HG02759 (cell line): Measurements from ENCODE around the gene PLXNA4.

Source experiments
- ATAC-seq: cut with Tn5 transposase; IDR thresholded peaks from one replicate; pipeline ENCODE4 v1.9.1; 2021; ENCODE audit warnings: mild to moderate bottlenecking, moderate library complexity; ENCODE audit not compliant: unreplicated experiment

The PLXNA4 gene

GRCh38 chr7:132508724-132509353 lies 67.4 kb downstream of the PLXNA4 start:
- ATAC-seq: no peak

DNA sequence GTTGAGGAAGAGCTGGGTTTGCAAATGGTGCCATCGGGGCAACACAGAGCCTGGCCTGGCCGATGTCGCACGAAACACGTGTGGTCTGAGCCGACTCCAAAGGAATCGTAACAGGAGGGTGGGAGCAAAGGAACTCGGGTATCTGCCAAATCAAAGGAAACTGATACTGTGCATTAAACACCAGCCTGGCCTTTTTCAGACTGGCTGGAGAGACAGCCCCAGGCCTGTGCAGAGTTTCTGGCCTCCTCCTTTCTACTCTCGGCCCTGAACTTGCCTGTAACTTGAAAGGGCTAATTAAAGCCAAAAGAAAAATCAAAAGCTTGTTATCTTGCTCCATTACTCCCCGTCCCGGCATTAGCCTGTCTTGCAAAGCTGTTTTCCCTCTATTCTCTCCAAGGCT lies 71.4 kb downstream of the PLXNA4 start:
- no peak for ATAC-seq

DNA sequence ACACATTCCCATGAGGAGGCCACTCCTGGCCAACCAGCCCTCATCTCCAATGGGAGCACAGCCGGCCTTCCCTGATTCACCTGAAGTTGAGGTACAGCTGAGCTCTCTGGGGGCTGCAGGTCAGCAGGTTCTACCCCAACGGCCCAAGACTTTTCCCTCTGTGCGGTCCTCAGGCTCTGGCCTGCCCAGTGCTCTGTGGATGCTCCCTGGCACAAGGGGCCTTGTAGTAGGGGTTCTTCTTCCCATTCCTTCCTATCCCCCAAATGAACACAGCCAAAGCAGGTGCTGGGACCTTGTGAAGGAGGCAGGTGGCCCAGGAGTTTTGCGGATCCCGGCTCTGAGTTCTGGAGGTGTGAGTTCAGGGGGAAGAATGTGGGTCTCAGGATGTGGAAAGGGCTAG lies 72.2 kb downstream of the PLXNA4 start:
- no peak for ATAC-seq

DNA sequence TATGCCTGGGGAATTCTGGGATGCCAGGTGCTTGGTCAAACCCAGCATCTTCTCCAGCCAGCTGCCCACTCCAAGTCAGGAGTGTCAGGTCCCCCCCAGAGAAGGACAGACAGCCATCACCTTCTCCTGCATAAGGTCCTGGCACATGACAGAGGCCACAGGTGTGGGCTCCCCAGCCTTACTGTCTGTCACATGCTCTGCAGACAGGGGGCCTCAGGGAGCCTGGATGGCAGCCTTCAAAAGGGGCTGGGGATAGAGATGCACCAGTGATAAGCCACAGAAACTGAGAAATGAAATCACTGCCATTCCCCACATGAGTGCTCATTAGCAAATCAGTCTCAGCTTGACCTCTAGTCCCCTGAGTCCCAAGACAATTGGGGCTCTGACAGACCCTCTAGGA lies 72.9 kb downstream of the PLXNA4 start:
- no peak for ATAC-seq

- ATAC-seq: no peak
Measured at GRCh38 chr7:132501956-132502355, 74.3 kb downstream of the PLXNA4 start.

GRCh38 chr7:132500727-132501440 lies 75.4 kb downstream of the PLXNA4 start:
- ATAC-seq: no peak

DNA sequence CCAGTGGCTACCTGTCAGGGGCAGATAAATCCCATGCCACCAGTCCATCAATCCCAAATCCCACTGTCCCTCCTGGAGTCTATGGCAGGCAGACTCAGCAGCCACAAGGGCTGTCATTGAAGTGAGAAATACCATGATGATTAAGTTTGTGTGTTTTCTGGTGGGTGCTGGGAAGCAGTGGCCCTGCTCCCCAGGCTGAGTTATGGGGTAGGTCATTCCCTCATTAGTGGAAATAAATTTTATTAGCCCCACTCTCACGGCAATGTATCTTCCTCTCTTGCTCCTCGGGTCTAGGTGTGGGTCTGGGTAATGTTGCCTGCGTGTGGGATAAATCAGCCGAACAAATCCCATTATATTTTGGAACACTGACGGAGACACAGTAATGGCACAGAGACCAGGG lies 76.8 kb downstream of the PLXNA4 start:
- no peak for ATAC-seq

DNA sequence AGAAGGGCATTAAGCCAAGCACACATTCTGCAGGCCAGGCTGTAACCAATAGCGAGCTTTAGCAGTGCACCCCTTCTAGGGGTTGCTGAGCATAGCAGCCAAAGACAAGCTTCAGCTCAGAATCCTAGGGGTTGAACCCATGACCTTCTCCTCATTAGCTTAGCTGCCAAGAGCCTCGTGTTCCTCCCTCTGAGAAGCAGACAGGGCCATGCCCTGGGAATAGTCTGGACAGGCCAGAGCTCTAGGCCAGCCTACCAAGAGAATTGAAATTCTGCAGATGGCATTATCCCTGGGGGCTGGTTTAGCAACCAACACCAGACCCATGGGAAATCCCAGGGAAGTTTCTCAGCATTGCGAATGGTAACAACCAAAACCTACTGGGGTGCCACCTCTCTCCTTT lies 77.2 kb downstream of the PLXNA4 start:
- ATAC-seq: no peak

DNA sequence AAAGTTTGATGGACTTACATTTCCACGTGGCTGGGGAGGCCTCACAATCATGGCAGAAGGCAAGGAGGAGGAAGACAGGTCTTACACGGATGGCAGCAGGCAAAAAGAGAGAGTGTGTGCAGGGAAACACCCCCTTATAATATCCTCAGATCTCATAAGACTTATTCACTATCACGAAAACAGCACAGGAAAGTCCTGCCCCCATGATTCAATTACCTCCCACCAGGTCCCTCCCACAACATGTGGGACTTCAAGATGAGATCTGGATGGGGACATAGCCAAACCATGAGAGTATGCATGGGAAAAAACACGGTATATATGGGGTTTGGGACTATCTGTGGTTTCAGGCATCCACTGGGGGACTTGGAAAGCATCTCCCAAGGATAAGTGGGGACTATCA lies 78.0 kb downstream of the PLXNA4 start:
- ATAC-seq: no peak

- no peak for ATAC-seq
Measured at GRCh38 chr7:132497098-132497497, 79.2 kb downstream of the PLXNA4 start.

DNA sequence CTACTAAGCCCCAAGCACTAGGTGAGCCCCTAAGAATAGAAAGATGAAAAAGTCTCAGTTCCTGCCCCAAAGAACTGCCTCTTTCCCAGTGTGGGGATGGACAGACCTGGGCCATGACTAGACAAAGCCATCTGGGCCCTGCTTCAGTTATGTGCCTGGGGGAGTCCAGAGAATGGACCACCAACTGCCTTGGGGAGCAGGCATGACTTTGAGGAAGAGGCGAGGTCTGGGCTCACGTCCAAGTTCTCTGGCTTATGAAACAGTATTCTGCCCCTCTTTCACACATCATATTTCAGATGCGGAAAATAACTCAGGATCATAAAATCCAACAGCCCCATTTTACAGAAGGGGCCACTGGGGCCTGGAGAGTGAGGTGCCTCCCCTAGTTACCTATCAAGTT lies 80.3 kb downstream of the PLXNA4 start:
- no peak for ATAC-seq

DNA sequence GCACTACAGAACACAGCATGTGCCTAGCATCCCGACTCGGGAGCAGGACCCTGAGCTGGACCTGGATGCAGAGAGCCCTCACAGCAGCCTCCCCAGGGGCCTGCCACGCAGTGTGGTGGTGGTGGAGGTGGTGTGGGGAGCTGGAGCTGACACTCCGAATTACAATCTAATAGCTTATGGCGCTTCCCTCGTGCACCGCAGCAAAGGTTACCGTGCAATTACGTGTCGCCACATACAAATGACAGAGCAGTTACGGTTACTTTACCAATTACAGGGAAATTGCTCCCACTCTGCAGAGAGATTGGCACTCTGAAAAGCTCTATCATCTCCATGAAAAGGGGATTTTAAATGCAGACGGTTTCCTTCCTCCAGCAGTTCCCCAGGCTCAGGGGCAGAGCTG lies 81.8 kb downstream of the PLXNA4 start:
- no peak for ATAC-seq

DNA sequence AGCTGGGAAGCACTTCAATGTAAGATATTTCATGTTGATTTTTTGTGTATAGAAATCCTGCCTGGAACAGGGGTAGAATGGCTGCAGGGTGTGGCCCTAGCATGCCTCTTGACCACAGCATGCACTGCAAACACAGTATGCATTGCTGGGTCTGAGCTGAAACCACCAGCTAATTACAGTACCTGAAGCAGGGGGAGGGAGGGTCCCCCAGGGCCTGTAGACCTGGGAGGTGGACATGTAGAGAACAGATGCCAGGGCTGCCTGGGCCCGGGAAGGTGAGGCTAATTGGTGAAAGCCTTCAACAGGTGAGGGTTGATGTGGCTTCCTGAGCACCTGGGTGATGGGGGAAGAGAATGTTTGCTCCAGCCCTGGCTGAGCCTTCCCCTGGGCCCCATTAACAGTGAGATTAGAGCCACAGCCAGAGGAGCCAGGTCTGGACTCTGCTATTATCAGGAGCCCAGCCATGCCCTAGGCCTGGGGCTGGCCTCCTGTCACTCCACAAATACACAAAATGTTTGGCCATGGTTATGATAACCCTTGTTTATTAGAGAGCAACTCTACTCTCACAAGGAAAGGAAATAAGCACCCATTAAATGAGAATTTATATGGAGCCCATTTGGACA lies 83.3 kb downstream of the PLXNA4 start:
- ATAC-seq: no peak

- ATAC-seq: no peak
Measured at GRCh38 chr7:132491391-132491945, 84.8 kb downstream of the PLXNA4 start.

DNA sequence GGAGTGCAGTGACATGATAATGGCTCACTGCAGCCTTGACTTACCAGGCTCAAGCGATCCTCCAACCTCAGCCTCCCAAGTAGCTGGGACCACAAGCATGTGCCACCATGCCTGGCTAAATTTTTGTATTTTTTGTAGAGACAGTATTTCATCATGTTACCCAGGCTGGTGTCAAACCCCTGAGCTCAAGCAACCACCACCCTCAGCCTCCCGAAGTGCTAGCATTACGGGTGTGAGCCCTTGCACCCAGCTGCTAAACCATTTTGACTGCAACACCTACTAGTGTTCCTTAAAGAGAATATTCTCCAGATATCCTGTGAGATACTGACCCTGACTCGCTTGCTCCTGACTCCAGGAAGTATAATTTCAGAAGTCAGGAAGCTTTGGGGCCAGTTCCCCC lies 85.8 kb downstream of the PLXNA4 start:
- no peak for ATAC-seq

- no peak for ATAC-seq
Measured at GRCh38 chr7:132489776-132490237, 86.5 kb downstream of the PLXNA4 start.

GRCh38 chr7:132488634-132489302 lies 87.5 kb downstream of the PLXNA4 start:
- ATAC-seq: no peak

- no peak for ATAC-seq
Measured at GRCh38 chr7:132486274-132486610, 90.0 kb downstream of the PLXNA4 start.

GRCh38 chr7:132485600-132486273 lies 90.5 kb downstream of the PLXNA4 start:
- no peak for ATAC-seq

DNA sequence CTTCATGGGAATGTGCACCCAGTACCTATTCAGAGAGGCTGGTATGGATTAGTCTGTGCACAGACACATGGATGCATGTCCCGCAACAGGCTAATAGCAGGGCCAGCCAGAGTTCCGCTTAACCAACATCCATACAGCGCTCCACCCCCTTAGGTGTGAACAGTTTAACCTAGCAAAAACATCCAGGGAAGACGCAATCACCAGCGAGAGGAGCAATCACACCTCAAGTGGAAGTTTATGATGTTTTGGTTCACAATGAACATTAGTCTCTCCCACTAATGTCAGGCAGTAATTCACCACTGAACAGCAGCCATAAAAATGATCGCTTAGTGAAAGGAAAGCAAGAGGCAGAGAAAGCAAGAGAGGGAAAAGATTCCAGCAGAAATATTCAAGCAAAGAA lies 91.1 kb downstream of the PLXNA4 start:
- no peak for ATAC-seq

- ATAC-seq: no peak
Measured at GRCh38 chr7:132482866-132483265, 93.4 kb downstream of the PLXNA4 start.
